ENCODE measurements around the gene KIAA1958. TPM values are rescaled to one million over a fixed set of nuclear protein-coding genes. Genes with fewer than 3 reads are reported as not detected.

KIAA1958 gene
- total RNA-seq, 4 donors from 2014 or later = 13.1 to 17.2 (median 16.7) TPM

DNA sequence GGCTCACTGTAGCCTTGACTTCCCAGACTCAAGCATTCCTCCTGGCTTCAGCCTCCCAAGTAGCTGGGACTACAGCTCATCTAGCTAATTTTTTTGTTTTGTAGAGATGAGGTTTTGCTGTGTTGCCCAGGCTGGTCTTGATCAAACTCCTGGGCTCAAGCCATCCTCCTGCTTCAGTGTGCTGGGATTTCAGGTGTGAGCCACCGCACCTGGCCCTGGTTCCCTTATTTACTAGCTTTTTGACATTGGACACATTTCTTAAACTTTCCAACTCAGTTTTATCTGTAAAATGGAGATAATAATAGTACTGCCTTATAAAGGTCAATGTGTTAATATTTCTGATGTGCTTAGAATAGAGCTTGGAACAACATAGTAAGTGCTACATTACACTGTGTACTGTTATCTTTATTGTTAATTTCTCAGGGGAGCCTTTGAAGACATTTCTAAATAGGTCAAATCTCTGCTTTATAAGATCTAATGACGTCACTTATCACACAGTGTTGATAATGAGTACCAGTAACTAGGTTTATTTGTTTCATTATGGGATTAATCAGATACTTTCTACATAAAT lies 66.7 kb downstream of the KIAA1958 start:
- TF ChIP-seq, protein P1, sequence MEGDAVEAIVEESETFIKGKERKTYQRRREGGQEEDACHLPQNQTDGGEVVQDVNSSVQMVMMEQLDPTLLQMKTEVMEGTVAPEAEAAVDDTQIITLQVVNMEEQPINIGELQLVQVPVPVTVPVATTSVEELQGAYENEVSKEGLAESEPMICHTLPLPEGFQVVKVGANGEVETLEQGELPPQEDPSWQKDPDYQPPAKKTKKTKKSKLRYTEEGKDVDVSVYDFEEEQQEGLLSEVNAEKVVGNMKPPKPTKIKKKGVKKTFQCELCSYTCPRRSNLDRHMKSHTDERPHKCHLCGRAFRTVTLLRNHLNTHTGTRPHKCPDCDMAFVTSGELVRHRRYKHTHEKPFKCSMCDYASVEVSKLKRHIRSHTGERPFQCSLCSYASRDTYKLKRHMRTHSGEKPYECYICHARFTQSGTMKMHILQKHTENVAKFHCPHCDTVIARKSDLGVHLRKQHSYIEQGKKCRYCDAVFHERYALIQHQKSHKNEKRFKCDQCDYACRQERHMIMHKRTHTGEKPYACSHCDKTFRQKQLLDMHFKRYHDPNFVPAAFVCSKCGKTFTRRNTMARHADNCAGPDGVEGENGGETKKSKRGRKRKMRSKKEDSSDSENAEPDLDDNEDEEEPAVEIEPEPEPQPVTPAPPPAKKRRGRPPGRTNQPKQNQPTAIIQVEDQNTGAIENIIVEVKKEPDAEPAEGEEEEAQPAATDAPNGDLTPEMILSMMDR (IDR thresholded peaks at IDR 0.05) = no peak
- Histone ChIP-seq H3K27ac (no peak overlapping the region), H3K36me3 (no peaks in the 10 kb centered on the region), H3K4me3 (no peak overlapping the region), H3K27me3 (no peaks in the 10 kb centered on the region), H3K4me1 (no peaks in the 10 kb centered on the region), H3K9me3 (no peaks in the 10 kb centered on the region)
- DNase-seq = no peak

DNA sequence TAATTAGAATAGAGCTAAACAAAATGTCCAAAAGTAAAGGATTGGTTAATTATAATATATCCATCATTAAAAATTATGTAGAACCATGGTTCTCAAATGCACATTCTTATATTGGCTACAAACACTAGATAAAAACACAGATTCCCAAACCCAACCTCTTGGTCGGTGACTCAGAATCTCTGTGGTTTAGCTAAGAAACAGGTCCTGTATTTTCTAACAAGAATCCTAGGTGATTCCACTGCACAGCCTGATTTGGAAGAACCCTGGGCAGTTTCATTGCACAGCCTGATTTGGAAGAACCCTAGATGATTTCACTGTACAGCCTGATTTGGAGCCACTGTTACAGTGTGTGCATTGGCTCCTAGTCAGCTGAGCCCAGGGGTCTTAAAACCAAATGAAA lies 67.9 kb downstream of the KIAA1958 start:
- Histone ChIP-seq H3K9me3 (no peaks in the 10 kb centered on the region), H3K36me3 (no peaks in the 10 kb centered on the region), H3K27me3 (no peaks in the 10 kb centered on the region), H3K27ac (no peak overlapping the region), H3K4me1 (no peaks in the 10 kb centered on the region), H3K4me3 (no peak overlapping the region)
- no peak for TF ChIP-seq POLR2A (IDR thresholded peaks at IDR 0.05)
- TF ChIP-seq, protein P1 (IDR thresholded peaks at IDR 0.05) = no peak
- no peak for DNase-seq

GRCh38 chr9:112555101-112555643 lies 68.5 kb downstream of the KIAA1958 start:
- no peaks in the 10 kb centered on the region for H3K27me3 ChIP-seq
- no peaks in the 10 kb centered on the region for H3K9me3 ChIP-seq
- no peak for DNase-seq
- TF ChIP-seq, protein P1 (IDR thresholded peaks at IDR 0.05) = no peak
- no peak for TF ChIP-seq POLR2A (IDR thresholded peaks at IDR 0.05)
- no peaks in the 10 kb centered on the region for H3K36me3 ChIP-seq
- H3K4me1 ChIP-seq = no peaks in the 10 kb centered on the region
- no peak overlapping the region for H3K4me3 ChIP-seq
- H3K27ac ChIP-seq = peak overlapping the region in 3 of 4 donors; percentile 11 to 86 (median 57)

DNA sequence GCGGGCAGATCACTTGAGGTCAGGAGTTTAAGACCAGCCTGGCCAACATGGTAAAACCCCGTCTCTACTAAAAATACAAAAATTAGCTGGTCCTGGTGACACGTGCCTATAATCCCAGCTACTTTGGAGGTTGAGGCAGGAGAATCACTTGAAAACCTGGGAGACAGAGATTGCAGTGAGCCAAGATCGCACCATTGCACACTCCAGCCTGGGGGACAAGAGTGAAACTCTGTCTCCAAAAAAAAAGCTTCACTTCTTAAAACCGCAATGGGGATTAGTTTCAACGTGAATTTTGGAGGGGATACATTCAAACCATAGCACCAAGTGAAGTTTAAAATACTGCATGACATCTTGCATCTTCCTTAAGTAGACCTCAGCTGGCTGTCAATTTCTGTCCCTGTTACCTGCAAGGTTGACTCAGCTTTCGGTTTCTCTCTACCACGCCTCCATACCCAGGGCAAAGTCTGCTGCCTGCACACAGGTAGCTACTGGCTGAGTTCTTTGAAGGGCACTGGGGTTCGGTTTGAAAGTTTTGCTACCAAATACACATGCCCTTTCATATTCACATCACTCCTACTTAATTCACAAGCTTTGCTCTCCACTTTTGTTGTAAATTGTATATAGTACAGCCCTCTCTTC lies 69.3 kb downstream of the KIAA1958 start:
- H3K4me3 ChIP-seq = peak overlapping the region in 1 of 4 donors; percentile 11
- H3K36me3 ChIP-seq = no peaks in the 10 kb centered on the region
- no peaks in the 10 kb centered on the region for H3K27me3 ChIP-seq
- peak in 2 of 3 donors; percentile 80 to 86 for DNase-seq
- no peaks in the 10 kb centered on the region for H3K4me1 ChIP-seq
- peak overlapping the region in 3 of 4 donors; percentile 16 to 86 (median 57) for H3K27ac ChIP-seq
- TF ChIP-seq POLR2A (IDR thresholded peaks at IDR 0.05) = no peak
- TF ChIP-seq, protein P1 (IDR thresholded peaks at IDR 0.05) = no peak
- no peaks in the 10 kb centered on the region for H3K9me3 ChIP-seq

DNA sequence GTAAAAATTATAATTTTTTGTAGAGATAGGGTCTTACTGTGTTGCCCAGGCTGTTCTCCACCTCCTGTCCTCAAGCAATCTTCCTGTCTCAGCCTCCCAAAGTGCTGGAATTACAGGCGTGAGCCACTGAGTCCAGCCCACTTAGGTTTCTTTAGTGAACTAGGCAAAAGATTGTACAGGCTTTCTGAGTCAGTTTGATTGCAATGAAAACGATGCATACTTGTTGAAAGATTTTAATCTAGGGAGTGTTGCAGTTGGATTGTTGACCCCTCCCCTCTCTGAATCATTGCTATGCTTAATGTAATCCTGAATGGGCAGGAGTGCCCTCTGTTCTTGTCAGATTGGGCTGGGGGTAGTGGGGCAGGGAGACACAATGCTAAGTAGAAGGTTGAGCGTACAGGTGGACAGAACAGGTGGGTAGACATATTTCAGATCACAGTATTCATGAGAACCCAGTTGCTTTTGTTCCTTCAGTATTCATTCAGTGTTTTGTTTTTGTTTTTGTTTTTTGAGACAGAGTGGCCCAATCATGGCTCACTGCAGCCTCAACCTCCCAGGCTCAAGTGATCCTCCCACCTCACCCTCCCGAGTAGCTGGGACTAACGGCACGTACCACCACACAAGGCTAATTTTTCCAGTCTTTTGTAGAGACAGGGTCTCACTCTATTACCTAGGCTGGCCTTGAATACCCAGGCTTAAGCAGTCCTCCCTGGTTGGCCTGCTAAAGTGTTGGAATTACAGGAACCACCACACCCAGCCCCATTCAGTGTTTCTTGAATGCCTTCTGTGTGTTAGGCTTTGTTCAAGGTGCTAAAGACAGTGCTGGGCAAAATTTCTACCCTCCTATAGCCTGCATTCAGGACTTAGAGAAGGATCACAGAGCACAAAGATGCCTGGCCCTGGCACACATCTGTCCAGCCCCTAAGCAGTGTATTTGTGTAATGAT lies 70.1 kb downstream of the KIAA1958 start:
- TF ChIP-seq, protein P1 (IDR thresholded peaks at IDR 0.05) = no peak
- TF ChIP-seq POLR2A (IDR thresholded peaks at IDR 0.05) = no peak
- Histone ChIP-seq H3K4me3 (peak overlapping the region in 1 of 4 donors; percentile 11), H3K27ac (peak overlapping the region in 3 of 4 donors; percentile 16 to 86 (median 57)), H3K27me3 (no peaks in the 10 kb centered on the region), H3K4me1 (no peaks in the 10 kb centered on the region), H3K9me3 (no peaks in the 10 kb centered on the region), H3K36me3 (no peaks in the 10 kb centered on the region)
- no peak for DNase-seq

All from Peyer's patch (tissue), 4 donors.